ENCODE data around the gene CWC27.

DNA sequence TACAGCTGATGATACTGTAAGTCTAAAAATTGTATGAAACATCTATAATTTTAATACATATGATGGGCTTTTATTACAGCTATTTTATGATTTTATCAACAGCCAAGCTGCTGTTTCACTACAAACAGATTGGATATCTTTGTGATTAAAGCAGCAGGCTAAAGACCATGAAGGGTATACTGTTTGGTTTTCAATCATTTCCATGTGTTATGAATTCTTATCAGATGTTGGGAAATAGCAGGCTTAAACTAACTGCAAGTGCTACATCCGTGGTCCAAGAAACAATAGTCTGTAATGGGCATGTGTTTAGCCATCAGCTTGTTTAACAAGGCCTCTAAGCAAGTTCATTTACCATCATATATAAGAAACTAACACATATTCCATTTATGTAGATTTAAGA is 107.5 kb downstream of the CWC27 start:
- TF ChIP-seq OSR2 (tag by site-specific recombination; IDR thresholded peaks at IDR 0.05) = no peak
- TF ChIP-seq ZNF654 (tag by site-specific recombination; IDR thresholded peaks at IDR 0.05; ENCODE audit: low read depth) = no peak
- TF ChIP-seq, protein P1, sequence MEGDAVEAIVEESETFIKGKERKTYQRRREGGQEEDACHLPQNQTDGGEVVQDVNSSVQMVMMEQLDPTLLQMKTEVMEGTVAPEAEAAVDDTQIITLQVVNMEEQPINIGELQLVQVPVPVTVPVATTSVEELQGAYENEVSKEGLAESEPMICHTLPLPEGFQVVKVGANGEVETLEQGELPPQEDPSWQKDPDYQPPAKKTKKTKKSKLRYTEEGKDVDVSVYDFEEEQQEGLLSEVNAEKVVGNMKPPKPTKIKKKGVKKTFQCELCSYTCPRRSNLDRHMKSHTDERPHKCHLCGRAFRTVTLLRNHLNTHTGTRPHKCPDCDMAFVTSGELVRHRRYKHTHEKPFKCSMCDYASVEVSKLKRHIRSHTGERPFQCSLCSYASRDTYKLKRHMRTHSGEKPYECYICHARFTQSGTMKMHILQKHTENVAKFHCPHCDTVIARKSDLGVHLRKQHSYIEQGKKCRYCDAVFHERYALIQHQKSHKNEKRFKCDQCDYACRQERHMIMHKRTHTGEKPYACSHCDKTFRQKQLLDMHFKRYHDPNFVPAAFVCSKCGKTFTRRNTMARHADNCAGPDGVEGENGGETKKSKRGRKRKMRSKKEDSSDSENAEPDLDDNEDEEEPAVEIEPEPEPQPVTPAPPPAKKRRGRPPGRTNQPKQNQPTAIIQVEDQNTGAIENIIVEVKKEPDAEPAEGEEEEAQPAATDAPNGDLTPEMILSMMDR (tag by site-specific recombination; IDR thresholded peaks at IDR 0.05) = no peak
- TF ChIP-seq ZNF830 (tag by site-specific recombination; IDR thresholded peaks at IDR 0.05; ENCODE audit: low read depth) = no peak
